HUES48 (cell line): ENCODE measurements around the gene NOS1.

Experiments used
- H3K27ac ChIP-seq: one replicate; pipeline ENCODE4 v1.7.0; 2013; ENCODE audit warnings: low read depth, low read length, inconsistent platforms
- H3K27me3 ChIP-seq: 2 replicates; pipeline ENCODE4 v1.6.1; 2013; ENCODE audit warnings: mild to moderate bottlenecking, low read length; ENCODE audit not compliant: control insufficient read depth, insufficient read depth
- H3K36me3 ChIP-seq: 2 replicates; pipeline ENCODE4 v1.6.1; 2013; ENCODE audit warnings: low read length; ENCODE audit not compliant: control insufficient read depth, insufficient read depth
- H3K4me1 ChIP-seq: 2 replicates; pipeline ENCODE4 v1.6.1; 2013; ENCODE audit warnings: mild to moderate bottlenecking, low read length; ENCODE audit not compliant: control insufficient read depth, insufficient read depth
- H3K4me3 ChIP-seq: 2 replicates; pipeline ENCODE4 v1.5.1; 2013; ENCODE audit warnings: mild to moderate bottlenecking, low read depth, low read length
- H3K9ac ChIP-seq: 2 replicates; pipeline ENCODE4 v1.6.1; 2013; ENCODE audit warnings: mild to moderate bottlenecking, low read depth, low read length, moderate library complexity
- H3K9me3 ChIP-seq: 2 replicates; pipeline ENCODE4 v1.6.1; 2013; ENCODE audit warnings: low read length; ENCODE audit not compliant: control insufficient read depth, insufficient read depth

NOS1 gene

GRCh38 chr12:117161460-117162166 is 199.8 kb downstream of the NOS1 start:
- H3K9me3 ChIP-seq: no peaks in the 10 kb centered on the region
- H3K4me1 ChIP-seq: no peaks in the 10 kb centered on the region
- H3K36me3 ChIP-seq: peaks cover 99% of the 10 kb centered on the region
- H3K27ac ChIP-seq: no peak overlapping the region
- H3K4me3 ChIP-seq: no peak overlapping the region
- no peaks in the 10 kb centered on the region for H3K27me3 ChIP-seq
- no peak overlapping the region for H3K9ac ChIP-seq

GRCh38 chr12:117159674-117160073 is 201.8 kb downstream of the NOS1 start:
- no peak overlapping the region for H3K27ac ChIP-seq
- H3K36me3 ChIP-seq: peaks cover 94% of the 10 kb centered on the region
- H3K9ac ChIP-seq: no peak overlapping the region
- H3K9me3 ChIP-seq: no peaks in the 10 kb centered on the region
- H3K4me1 ChIP-seq: peaks cover 3% of the 10 kb centered on the region
- H3K4me3 ChIP-seq: no peak overlapping the region
- H3K27me3 ChIP-seq: no peaks in the 10 kb centered on the region

- H3K36me3 ChIP-seq: peaks cover 94% of the 10 kb centered on the region
- H3K4me3 ChIP-seq: no peak overlapping the region
- H3K4me1 ChIP-seq: peaks cover 3% of the 10 kb centered on the region
- H3K9ac ChIP-seq: no peak overlapping the region
- no peaks in the 10 kb centered on the region for H3K27me3 ChIP-seq
- no peaks in the 10 kb centered on the region for H3K9me3 ChIP-seq
- no peak overlapping the region for H3K27ac ChIP-seq
Measured at GRCh38 chr12:117158911-117159553, 202.4 kb downstream of the NOS1 start.
